ENCODE results near the gene SLC41A3.
"Not testable (repeated sequence)": the region's sequence is repeated elsewhere in the genome, so short reads cannot be mapped to it uniquely, and the experiment has no call there.

SLC41A3 gene

GRCh38 chr3:126106336-126107202, 22.6 kb upstream of the SLC41A3 start:
- DNase-seq (ENCODE audit: low spot score) = no peak

GRCh38 chr3:126105691-126106187, 21.8 kb upstream of the SLC41A3 start:
- DNase-seq (ENCODE audit: low spot score) = no peak

GRCh38 chr3:126104742-126105605, 21.1 kb upstream of the SLC41A3 start:
- peak; percentile 77 for DNase-seq (ENCODE audit: low spot score)

GRCh38 chr3:126104028-126104635, 20.2 kb upstream of the SLC41A3 start:
- DNase-seq (ENCODE audit: low spot score) = no peak

- no peak for DNase-seq (ENCODE audit: low spot score)
These were observed 19.4 kb upstream of the SLC41A3 start for GRCh38 chr3:126103121-126104027.

GRCh38 chr3:126102530-126102951, 18.6 kb upstream of the SLC41A3 start:
- peak; percentile 83 for DNase-seq (ENCODE audit: low spot score)

- DNase-seq (ENCODE audit: low spot score) = no peak
These were observed 18.1 kb upstream of the SLC41A3 start for GRCh38 chr3:126102011-126102410.

- DNase-seq (ENCODE audit: low spot score) = no peak
These were observed 17.6 kb upstream of the SLC41A3 start for GRCh38 chr3:126101521-126101982.

GRCh38 chr3:126100634-126101301, 16.8 kb upstream of the SLC41A3 start:
- DNase-seq (ENCODE audit: low spot score) = peak; percentile 65

- no peak for DNase-seq (ENCODE audit: low spot score)
These were observed 16.3 kb upstream of the SLC41A3 start for GRCh38 chr3:126100269-126100633.

GRCh38 chr3:126098391-126098858, 14.5 kb upstream of the SLC41A3 start:
- DNase-seq (ENCODE audit: low spot score) = peak; percentile 87

- DNase-seq (ENCODE audit: low spot score) = no peak
These were observed 13.9 kb upstream of the SLC41A3 start for GRCh38 chr3:126097801-126098200.

GRCh38 chr3:126096274-126096673, 12.3 kb upstream of the SLC41A3 start:
- DNase-seq (ENCODE audit: low spot score) = not testable (repeated sequence)

GRCh38 chr3:126092128-126092527, 8.2 kb upstream of the SLC41A3 start:
- not testable (repeated sequence) for DNase-seq (ENCODE audit: low spot score)

GRCh38 chr3:126087552-126088175, 3.7 kb upstream of the SLC41A3 start:
- DNase-seq (ENCODE audit: low spot score) = no peak

- no peak for DNase-seq (ENCODE audit: low spot score)
These were observed 1.9 kb upstream of the SLC41A3 start for GRCh38 chr3:126085841-126086240.

- DNase-seq (ENCODE audit: low spot score) = no peak
These were observed 1.4 kb upstream of the SLC41A3 start for GRCh38 chr3:126085276-126085675.

- no peak for DNase-seq (ENCODE audit: low spot score)
These were observed 850 bp upstream of the SLC41A3 start for GRCh38 chr3:126084768-126085180.

- no peak for DNase-seq (ENCODE audit: low spot score)
These were observed 412 bp downstream of the SLC41A3 start for GRCh38 chr3:126083511-126083912.

- DNase-seq (ENCODE audit: low spot score) = no peak
These were observed 832 bp downstream of the SLC41A3 start for GRCh38 chr3:126083138-126083445.

All from cerebellar cortex (tissue), 1 donor.